M059J (cell line): ENCODE data around the gene UBIAD1. TPM values are rescaled to one million over a fixed set of nuclear protein-coding genes. Genes with fewer than 3 reads are reported as not detected.

Experiments
- DNase-seq: peaks from one replicate; pipeline ENCODE4 v3.0.0-alpha.2; 2012; ENCODE audit warnings: low read depth
- total RNA-seq: library from RNA; depleted of rRNA; stranded (reverse); fragments of >200 nt; shearing (Covaris generic); gene quantifications from 2 replicates; pipeline ENCODE4 v1.2.3, GENCODE V29; 2014; rRNA removed

The UBIAD1 gene
- total RNA-seq = 9.5 and 11.0 TPM in 2 replicates

- peak; percentile 77 for DNase-seq
Observed at GRCh38 chr1:11272832-11273594, at the start of gene UBIAD1. Gene UBIAD1, plus strand, starts transcription at chr1:11273198. Its CDS starts 334 bp downstream, at chr1:11273532.

DNA sequence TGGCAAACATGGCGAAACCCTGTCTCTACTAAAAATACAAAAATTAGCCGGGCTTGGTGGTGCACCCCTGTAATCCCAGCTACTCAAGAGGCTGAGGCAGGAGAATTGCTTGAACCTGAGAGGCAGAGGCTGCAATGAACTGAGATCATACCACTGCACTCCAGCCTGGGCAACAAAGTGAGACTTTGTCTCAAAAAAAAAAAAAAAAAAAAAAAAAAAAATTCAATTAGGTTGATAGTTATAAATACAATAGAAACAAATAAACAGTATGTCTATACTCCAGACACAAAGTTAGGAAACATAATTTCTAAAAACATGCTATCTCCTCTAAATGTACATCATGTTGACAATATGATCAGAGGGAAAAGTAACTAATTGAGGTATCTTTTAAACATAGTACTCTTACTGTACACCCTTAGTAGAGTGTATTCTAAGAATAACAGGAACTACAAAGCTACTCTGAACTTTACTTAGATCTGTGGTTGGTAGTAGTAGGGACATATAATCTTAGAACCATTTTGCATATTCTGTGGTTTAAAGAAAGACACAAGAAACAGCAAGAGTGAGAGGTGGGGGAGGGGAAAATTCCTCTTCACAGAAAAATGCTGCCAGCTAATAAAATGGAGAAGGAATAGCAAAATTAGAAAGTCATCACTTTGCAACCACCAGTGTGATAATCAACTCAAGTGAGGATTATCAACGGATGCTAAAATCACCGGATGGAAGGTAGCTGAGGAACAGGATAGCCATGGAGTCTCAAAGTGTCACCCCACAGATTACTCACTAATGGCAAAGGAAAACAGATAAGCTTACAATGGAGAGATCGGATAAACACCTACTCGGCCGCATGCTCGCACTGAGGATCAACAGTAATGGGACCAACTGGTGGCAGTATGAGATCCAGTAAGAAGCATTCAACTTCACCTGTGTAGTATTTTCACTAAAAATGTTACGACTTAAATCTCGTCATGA, 45.6 kb upstream of the UBIAD1 start:
- no peak for DNase-seq

DNA sequence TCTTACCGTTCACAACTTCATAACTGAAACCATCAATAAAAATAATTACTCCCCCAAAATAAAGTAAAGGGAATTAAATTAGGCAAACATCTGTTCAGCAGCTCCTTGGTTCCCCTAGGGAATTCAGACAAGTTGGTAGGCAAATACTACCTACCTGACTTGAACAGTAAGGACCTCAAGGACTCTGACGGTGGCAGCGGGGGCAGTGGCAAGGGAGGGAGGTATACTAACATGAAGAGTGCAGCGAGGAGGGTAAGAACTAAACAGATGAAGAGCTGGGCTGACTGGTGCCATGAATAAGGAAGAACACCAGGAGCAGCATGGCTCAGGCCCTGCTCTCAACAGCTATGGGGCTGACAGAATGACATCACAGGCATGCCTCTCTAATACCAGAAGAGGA, 43.8 kb upstream of the UBIAD1 start:
- DNase-seq = no peak

DNA sequence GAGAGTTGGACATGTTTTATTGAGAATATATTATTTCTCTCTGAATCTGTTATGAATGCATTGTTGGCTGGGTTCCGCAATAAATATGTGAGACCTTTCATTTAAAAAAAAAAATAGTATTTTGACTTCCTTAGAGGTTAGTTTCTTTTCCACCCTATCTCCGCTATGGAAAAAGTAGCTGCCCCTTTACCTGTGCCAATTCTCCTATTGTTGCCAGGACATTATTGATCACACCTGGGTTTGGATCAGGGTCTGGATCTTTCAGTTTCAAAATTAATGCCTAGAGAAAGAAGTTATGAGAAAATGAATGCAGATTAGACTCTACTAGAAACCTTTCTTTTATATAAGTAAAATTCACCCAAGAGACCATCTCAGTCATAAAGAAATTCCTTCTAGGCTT, 39.8 kb upstream of the UBIAD1 start:
- DNase-seq = no peak

DNA sequence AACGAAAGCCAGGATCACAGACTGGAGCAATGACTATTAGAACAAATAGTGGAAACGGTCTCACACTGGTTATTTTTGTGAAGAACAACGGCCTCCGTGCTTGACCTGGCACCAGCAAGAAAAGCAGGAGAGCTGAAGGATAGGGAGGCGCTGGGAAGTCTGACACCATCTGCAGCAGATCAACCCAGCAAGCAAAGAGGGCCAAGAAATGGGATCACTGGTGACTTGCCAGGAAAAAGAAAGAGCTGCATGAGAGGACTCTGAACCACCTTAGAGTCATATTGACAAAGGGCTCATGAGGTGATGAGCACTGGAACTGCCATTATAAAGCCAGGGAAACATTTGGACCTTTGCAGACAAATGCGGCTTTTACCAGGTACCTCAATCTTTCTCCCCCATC, 35.6 kb upstream of the UBIAD1 start:
- no peak for DNase-seq

DNA sequence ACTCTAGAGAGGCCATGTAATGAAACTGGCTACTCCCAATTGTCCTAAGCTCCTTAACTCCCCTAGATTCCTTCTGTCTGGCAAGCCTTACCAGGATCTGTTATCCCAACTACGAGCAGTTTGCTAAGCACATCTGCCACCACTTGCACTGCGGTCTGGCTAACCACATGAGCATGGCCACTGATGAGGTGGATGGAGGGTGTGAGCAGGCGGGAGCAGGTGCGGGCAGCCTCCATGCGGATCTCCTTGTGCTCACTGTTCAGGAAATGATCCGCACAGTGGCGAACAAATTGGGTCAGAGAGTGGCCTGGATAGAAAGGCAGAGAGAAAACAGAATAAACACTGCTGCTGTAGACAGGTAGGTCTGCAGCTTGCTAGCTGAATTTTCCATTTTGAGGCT, 34.7 kb upstream of the UBIAD1 start:
- no peak for DNase-seq

DNA sequence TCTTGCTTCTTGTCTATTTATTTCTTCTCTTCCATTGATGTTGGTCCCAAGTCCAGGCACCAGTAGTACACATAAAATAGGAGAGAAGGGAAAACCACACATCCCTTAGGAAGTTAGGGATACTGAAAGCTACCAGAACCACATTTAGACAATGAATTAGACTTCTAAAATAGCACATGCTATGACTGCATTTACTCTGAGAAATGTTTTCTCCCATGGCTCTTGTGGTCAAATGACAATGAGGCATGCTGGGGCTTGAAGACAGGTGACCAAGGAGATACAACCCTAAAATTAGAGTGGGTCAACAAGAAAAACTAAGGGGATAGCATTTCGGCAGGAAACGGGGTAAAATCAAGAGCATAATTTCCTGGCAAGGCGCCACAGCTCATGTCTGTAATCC, 27.8 kb upstream of the UBIAD1 start:
- DNase-seq = no peak

DNA sequence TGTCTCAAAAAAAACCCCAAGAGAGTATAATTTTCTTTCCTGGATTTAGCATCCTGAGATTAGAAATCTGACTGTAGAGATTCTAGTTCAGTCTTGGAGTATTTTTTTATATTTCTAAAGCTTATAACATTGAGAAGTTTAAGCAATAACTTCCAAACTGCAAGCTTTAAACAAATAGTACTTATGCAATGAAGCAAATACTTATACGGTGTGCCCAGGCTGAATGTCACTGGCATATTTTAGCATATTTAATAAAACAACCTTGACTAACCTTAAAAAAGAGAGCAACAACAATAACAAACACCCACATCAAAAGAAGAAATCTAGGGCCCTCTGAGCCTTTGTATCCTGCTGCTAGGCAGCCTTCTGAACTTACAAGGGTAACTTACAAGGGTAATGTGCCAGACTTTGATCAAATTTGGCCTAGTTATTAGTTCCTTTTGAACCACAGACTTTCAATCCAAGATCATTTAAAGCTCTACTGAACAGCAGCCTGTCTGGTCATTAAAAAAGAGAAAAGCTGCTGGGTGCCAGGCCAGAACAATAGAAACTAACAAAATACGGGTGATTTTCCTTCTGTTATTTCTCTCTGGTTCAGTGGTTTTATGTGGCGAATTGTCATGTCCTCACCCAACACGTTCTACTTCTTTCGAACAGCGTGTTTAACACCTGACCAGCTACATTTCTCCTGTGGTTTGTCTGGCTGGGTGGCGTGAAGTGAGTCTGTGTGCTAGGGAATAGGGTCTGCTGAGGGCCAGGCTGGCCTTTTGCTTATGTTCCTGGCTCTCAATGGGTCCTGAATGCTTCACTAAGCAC, 26.9 kb upstream of the UBIAD1 start:
- DNase-seq = no peak

- DNase-seq = peak; percentile 7
Observed at GRCh38 chr1:11248169-11248568, 24.8 kb upstream of the UBIAD1 start.

GRCh38 chr1:11252538-11252937, 20.5 kb upstream of the UBIAD1 start:
- DNase-seq = no peak

DNA sequence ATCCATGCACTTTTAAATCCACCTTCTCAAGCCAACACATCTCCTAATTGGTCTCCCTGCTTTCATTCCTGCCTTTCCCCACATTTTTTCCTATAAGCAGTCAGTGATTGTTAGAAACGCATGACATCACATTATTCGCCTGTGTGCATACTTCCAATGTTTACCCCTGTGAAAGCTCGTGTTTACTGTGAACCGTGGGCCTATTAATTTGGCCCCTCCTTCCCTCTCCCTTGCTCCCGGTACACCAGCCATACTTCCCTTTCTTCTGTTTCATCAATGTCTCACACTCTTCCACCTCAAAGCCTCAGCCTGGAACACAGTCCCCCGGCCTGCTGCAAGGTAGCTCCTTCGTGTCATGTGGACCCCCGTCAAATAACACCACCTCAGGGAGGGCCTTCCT, 19.8 kb upstream of the UBIAD1 start:
- no peak for DNase-seq

GRCh38 chr1:11256299-11256698, 16.7 kb upstream of the UBIAD1 start:
- no peak for DNase-seq

GRCh38 chr1:11262171-11263049, 10.6 kb upstream of the UBIAD1 start, which contains the start of gene MTOR:
Gene MTOR, minus strand, starts transcription at chr1:11262551. Its CDS starts 3,142 bp downstream, at chr1:11259409.
- peak; percentile 100 for DNase-seq

- DNase-seq = no peak
Observed at GRCh38 chr1:11266268-11267074, 6.5 kb upstream of the UBIAD1 start.

GRCh38 chr1:11267350-11268337, 5.4 kb upstream of the UBIAD1 start:
- DNase-seq = peak; percentile 56

- DNase-seq = no peak
Observed at GRCh38 chr1:11272544-11272831, 510 bp upstream of the UBIAD1 start.

GRCh38 chr1:11273595-11274234, 717 bp downstream of the UBIAD1 start:
- no peak for DNase-seq

DNA sequence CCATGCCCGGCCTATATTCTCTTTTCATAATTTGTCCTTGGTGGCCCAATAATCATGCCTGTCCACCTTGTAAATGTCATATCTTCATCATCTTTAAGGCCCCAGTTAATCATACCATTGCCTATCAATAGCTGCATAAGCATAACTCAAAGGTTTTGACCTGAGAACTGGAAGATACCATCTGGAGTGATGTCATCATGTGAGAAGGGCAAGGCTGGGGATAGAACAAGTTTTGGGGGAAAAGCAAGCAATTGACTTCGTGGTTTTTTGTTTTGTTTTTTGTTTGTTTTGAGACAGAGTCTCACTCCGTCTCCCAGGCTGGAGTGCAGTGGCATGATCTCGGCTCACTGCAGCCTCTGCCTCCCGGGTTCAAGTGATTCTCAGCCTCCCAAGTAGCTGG, 6.2 kb downstream of the UBIAD1 start:
- DNase-seq = no peak
